MM.1S (cell line): ENCODE data around the gene SETBP1.

Experiments
- DNase-seq: peaks from one replicate; pipeline ENCODE4 v3.0.0-alpha.2; 2015
- H2AFZ ChIP-seq: fragments of 300-600 bp; sonication (generic); 2 replicates; pipeline ENCODE4 v1.6.0; 2016; ENCODE audit warnings: antibody characterized with exemption, low read length
- H3F3A ChIP-seq: fragments of 300-600 bp; sonication (generic); 2 replicates; pipeline ENCODE4 v1.6.1; 2016; ENCODE audit warnings: mild to moderate bottlenecking, antibody characterized with exemption, low read length, moderate library complexity, mixed read lengths; ENCODE audit not compliant: insufficient read depth
- H3K27ac ChIP-seq: fragments of 300-600 bp; sonication (generic); 2 replicates; pipeline ENCODE4 v1.5.1; 2016; ENCODE audit warnings: mild to moderate bottlenecking, low read length
- H3K27me3 ChIP-seq: fragments of 300-600 bp; sonication (generic); replicated peaks from 2 replicates; pipeline ENCODE4 v1.6.0; 2016; ENCODE audit warnings: low read length; ENCODE audit not compliant: insufficient read depth
- H3K36me3 ChIP-seq: fragments of 300-600 bp; sonication (generic); replicated peaks from 2 replicates; pipeline ENCODE4 v1.6.1; 2016; ENCODE audit warnings: mild to moderate bottlenecking, low read length, mixed read lengths; ENCODE audit not compliant: insufficient read depth
- H3K4me1 ChIP-seq: fragments of 300-600 bp; sonication (generic); 2 replicates; pipeline ENCODE4 v1.6.1; 2016; ENCODE audit warnings: low read length, mixed read lengths
- H3K4me2 ChIP-seq: fragments of 300-600 bp; sonication (generic); 2 replicates; pipeline ENCODE4 v1.6.0; 2016; ENCODE audit warnings: low read depth, low read length
- H3K4me3 ChIP-seq: fragments of 300-600 bp; sonication (generic); 2 replicates; pipeline ENCODE4 v1.5.1; 2016; ENCODE audit warnings: low read length, mixed read lengths
- H3K79me2 ChIP-seq: fragments of 300-600 bp; sonication (generic); 2 replicates; pipeline ENCODE4 v1.6.1; 2016; ENCODE audit warnings: mixed run types, low read length, mixed read lengths
- H3K9ac ChIP-seq: fragments of 300-600 bp; sonication (generic); 2 replicates; pipeline ENCODE4 v1.6.1; 2016; ENCODE audit warnings: low read length, mixed read lengths
- H3K9me2 ChIP-seq: fragments of 300-600 bp; sonication (generic); replicated peaks from 2 replicates; pipeline ENCODE4 v1.6.1; 2016; ENCODE audit warnings: mild to moderate bottlenecking, low read length, mixed read lengths; ENCODE audit not compliant: insufficient read depth
- H3K9me3 ChIP-seq: fragments of 300-600 bp; sonication (generic); replicated peaks from 2 replicates; pipeline ENCODE4 v1.6.1; 2016; ENCODE audit warnings: mild to moderate bottlenecking, low read length, mixed read lengths; ENCODE audit not compliant: insufficient read depth
- H4K20me1 ChIP-seq: fragments of 300-600 bp; sonication (generic); 2 replicates; pipeline ENCODE4 v1.6.1; 2016; ENCODE audit warnings: mild to moderate bottlenecking, low read length, moderate library complexity, mixed read lengths; ENCODE audit not compliant: insufficient read depth
- CTCF ChIP-seq: fragments of 300-600 bp; sonication (generic); IDR thresholded peaks from 2 replicates; pipeline ENCODE4 v1.5.1; 2016; ENCODE audit warnings: antibody characterized with exemption, low read length, mixed read lengths
- EZH2 ChIP-seq: fragments of 300-600 bp; sonication (generic); optimal IDR thresholded peaks from 2 replicates; pipeline ENCODE3; 2017; ENCODE audit warnings: low read depth, mild to moderate bottlenecking, antibody characterized with exemption, low read length, mixed read lengths
- EZH2phosphoT487 ChIP-seq: fragments of 300-600 bp; sonication (generic); IDR thresholded peaks from 2 replicates; pipeline ENCODE4 v1.6.1; 2018; ENCODE audit warnings: antibody characterized with exemption, low read length

SETBP1 gene

GRCh38 chr18:44801781-44802180 lies 121.1 kb downstream of the SETBP1 start:
- DNase-seq: no peak
- Histone ChIP-seq H2AFZ (no peak overlapping the region), H3K27ac (peak overlapping the region; percentile 74; the same call in 1 of the 2 replicates), H3K36me3 (no peaks in the 10 kb centered on the region), H3K9ac (no peak overlapping the region), H3K4me3 (no peak overlapping the region), H3F3A (peaks cover 36% of the 10 kb centered on the region), H3K9me3 (no peaks in the 10 kb centered on the region), H3K27me3 (no peaks in the 10 kb centered on the region), H4K20me1 (no peaks in the 10 kb centered on the region), H3K4me1 (peaks cover 74% of the 10 kb centered on the region), H3K79me2 (peaks cover 77% of the 10 kb centered on the region), H3K9me2 (no peaks in the 10 kb centered on the region), H3K4me2 (peak overlapping the region; percentile 51; the same call in 1 of the 2 replicates)
- TF ChIP-seq CTCF: no peak
- TF ChIP-seq EZH2: no peak
- no peak for TF ChIP-seq EZH2phosphoT487

GRCh38 chr18:44802508-44802907 lies 121.8 kb downstream of the SETBP1 start:
- no peaks in the 10 kb centered on the region for H3K27me3 ChIP-seq
- no peak for DNase-seq
- H4K20me1 ChIP-seq: no peaks in the 10 kb centered on the region
- H3F3A ChIP-seq: peaks cover 36% of the 10 kb centered on the region
- no peak overlapping the region for H2AFZ ChIP-seq
- peak overlapping the region; percentile 45; the same call in 1 of the 2 replicates for H3K9ac ChIP-seq
- TF ChIP-seq EZH2: no peak
- no peak for TF ChIP-seq CTCF
- no peak for TF ChIP-seq EZH2phosphoT487
- no peaks in the 10 kb centered on the region for H3K9me3 ChIP-seq
- H3K27ac ChIP-seq: peak overlapping the region; percentile 74; the same call in 1 of the 2 replicates
- H3K36me3 ChIP-seq: no peaks in the 10 kb centered on the region
- H3K79me2 ChIP-seq: peaks cover 79% of the 10 kb centered on the region
- peak overlapping the region; percentile 51 for H3K4me2 ChIP-seq
- no peaks in the 10 kb centered on the region for H3K9me2 ChIP-seq
- H3K4me1 ChIP-seq: peaks cover 68% of the 10 kb centered on the region
- peak overlapping the region; percentile 20; the same call in 1 of the 2 replicates for H3K4me3 ChIP-seq

- Histone ChIP-seq H3K27me3 (no peaks in the 10 kb centered on the region), H3K27ac (peak overlapping the region; percentile 74), H3K9me2 (no peaks in the 10 kb centered on the region), H3K79me2 (peaks cover 80% of the 10 kb centered on the region), H3K4me2 (peak overlapping the region; percentile 51), H3F3A (peaks cover 31% of the 10 kb centered on the region), H3K4me3 (peak overlapping the region; percentile 20; the same call in 1 of the 2 replicates), H3K4me1 (peaks cover 62% of the 10 kb centered on the region), H4K20me1 (no peaks in the 10 kb centered on the region), H2AFZ (no peak overlapping the region), H3K9ac (peak overlapping the region; percentile 45; the same call in 1 of the 2 replicates), H3K36me3 (no peaks in the 10 kb centered on the region), H3K9me3 (no peaks in the 10 kb centered on the region)
- DNase-seq: peak; percentile 70
- TF ChIP-seq CTCF: no peak
- no peak for TF ChIP-seq EZH2phosphoT487
- TF ChIP-seq EZH2: no peak
Measured at GRCh38 chr18:44803019-44803650, 122.4 kb downstream of the SETBP1 start.
